Nephron (organoid): ENCODE data around the gene DNAAF5.

Experiments used
- H3K27ac Mint-ChIP-seq, 3 experiments: 2 replicates each; pipeline ENCODE4 v1.8.0; 2020; ENCODE audit warnings: mixed read lengths in 3 of 3, mild to moderate bottlenecking in 2 of 3, moderate library complexity in 1 of 3
- H3K27me3 Mint-ChIP-seq: 2 replicates; pipeline ENCODE4 v1.8.0; 2021; ENCODE audit warnings: low read depth, mild to moderate bottlenecking, moderate library complexity, mixed read lengths
- H3K36me3 Mint-ChIP-seq: 2 replicates; pipeline ENCODE4 v1.8.0; 2020; ENCODE audit warnings: low read depth, mixed read lengths
- H3K4me1 Mint-ChIP-seq: 2 replicates; pipeline ENCODE4 v1.8.0; 2020; ENCODE audit warnings: mixed read lengths
- H3K4me3 Mint-ChIP-seq, 3 experiments: 2 replicates each; pipeline ENCODE4 v1.8.0; 2020; ENCODE audit warnings: mild to moderate bottlenecking in 3 of 3, mixed read lengths in 3 of 3, moderate library complexity in 2 of 3
- H3K9me3 Mint-ChIP-seq: 2 replicates; pipeline ENCODE4 v1.8.0; 2020; ENCODE audit warnings: mixed read lengths
- TF ChIP-seq, protein P1 (sequence below), 3 experiments: fragments of 200-600 bp; sonication (generic); IDR thresholded peaks; one replicate each; pipeline ENCODE4 v1.5.0; 2021; ENCODE audit warnings: antibody characterized with exemption in 3 of 3; ENCODE audit not compliant: unreplicated experiment in 3 of 3

DNAAF5 gene

DNA sequence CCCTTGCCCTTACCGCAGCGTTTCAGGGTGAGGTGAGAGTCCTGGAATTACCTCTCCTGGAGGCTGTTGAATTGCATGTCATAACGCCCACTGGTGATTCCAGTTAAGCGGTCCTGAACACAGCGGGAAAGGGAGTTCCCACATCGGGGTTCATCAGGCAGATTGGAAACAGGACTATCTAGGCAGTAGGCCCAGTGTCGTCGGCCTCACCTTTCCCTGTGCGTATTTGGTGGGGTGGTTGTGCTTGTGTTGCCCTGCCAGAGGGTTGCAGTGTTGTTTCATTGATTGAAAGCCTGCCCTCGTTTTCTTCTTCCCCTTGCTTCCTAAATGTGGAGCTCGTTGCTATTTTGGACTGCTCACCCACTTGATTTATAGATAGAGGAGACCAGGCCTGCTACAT lies 95.2 kb downstream of the DNAAF5 start:
- Mint-ChIP-seq H3K4me1 (peaks cover 58% of the 10 kb centered on the region), H3K4me3 (peak overlapping the region in 1 of 3 experiments; percentile 42), H3K36me3 (peaks cover 29% of the 10 kb centered on the region), H3K27ac (no peak overlapping the region), H3K9me3 (no peaks in the 10 kb centered on the region), H3K27me3 (no peaks in the 10 kb centered on the region)
- TF ChIP-seq, protein P1, sequence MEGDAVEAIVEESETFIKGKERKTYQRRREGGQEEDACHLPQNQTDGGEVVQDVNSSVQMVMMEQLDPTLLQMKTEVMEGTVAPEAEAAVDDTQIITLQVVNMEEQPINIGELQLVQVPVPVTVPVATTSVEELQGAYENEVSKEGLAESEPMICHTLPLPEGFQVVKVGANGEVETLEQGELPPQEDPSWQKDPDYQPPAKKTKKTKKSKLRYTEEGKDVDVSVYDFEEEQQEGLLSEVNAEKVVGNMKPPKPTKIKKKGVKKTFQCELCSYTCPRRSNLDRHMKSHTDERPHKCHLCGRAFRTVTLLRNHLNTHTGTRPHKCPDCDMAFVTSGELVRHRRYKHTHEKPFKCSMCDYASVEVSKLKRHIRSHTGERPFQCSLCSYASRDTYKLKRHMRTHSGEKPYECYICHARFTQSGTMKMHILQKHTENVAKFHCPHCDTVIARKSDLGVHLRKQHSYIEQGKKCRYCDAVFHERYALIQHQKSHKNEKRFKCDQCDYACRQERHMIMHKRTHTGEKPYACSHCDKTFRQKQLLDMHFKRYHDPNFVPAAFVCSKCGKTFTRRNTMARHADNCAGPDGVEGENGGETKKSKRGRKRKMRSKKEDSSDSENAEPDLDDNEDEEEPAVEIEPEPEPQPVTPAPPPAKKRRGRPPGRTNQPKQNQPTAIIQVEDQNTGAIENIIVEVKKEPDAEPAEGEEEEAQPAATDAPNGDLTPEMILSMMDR (IDR thresholded peaks at IDR 0.05; ENCODE audit: unreplicated experiment in 3 of 3), result no peak

DNA sequence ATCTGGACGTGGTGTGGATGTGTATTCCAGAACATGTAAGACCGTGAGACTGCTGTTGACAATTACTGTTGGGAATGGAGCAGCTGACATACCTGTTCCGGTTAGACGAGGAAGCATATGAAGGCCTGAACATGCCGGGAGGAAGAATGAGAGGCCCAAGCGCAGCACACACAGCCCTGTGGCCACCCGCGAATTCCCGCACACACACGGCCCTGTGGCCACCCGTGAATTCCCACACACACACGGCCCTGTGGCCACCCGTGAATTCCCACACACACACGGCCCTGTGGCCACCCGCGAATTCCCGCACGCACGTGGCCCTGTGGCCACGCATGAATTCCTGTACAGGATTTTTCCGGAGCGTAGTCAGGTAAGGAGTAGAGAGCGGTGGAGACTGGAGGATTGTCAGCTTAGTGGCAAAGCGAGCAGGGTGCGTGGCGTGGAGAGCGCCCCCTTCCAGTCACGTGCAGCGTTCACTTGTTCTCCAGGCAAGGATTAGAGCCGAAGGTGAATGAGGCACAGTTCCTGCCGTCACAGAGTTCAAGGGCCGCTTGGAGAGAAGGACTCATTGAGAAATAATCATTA lies 96.3 kb downstream of the DNAAF5 start:
- peak overlapping the region in 1 of 3 experiments; percentile 7 for H3K27ac Mint-ChIP-seq
- peaks cover 52% of the 10 kb centered on the region for H3K4me1 Mint-ChIP-seq
- TF ChIP-seq, protein P1 (IDR thresholded peaks at IDR 0.05; ENCODE audit: unreplicated experiment in 3 of 3), result no peak
- H3K36me3 Mint-ChIP-seq, result peaks cover 32% of the 10 kb centered on the region
- H3K9me3 Mint-ChIP-seq, result no peaks in the 10 kb centered on the region
- H3K4me3 Mint-ChIP-seq, result no peak overlapping the region
- no peaks in the 10 kb centered on the region for H3K27me3 Mint-ChIP-seq

DNA sequence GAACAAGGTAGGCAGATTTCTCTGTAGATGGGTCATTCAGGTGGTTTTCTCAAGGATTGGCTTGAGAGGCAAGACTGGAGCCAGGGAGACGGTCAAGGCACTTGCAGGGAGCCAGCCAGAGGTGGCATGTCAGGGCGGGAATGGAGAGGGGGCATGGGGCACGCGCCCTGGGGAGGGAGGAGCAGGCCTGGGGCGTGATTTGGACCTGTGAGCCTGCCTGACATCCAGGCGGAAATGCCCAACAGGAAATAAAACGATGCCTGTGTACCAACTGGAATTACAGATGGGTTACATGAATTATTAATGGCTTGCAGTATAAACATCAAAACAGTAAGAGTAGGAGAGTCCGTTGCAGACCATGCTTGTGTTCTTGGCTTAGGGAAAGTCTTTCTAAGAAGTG lies 97.2 kb downstream of the DNAAF5 start:
- H3K9me3 Mint-ChIP-seq, result no peaks in the 10 kb centered on the region
- H3K27me3 Mint-ChIP-seq, result no peaks in the 10 kb centered on the region
- H3K27ac Mint-ChIP-seq, result peak overlapping the region; percentile 19 to 35 (median 27)
- TF ChIP-seq, protein P1 (IDR thresholded peaks at IDR 0.05; ENCODE audit: unreplicated experiment in 3 of 3), result no peak
- peaks cover 32% of the 10 kb centered on the region for H3K36me3 Mint-ChIP-seq
- H3K4me3 Mint-ChIP-seq, result no peak overlapping the region
- H3K4me1 Mint-ChIP-seq, result peaks cover 46% of the 10 kb centered on the region

DNA sequence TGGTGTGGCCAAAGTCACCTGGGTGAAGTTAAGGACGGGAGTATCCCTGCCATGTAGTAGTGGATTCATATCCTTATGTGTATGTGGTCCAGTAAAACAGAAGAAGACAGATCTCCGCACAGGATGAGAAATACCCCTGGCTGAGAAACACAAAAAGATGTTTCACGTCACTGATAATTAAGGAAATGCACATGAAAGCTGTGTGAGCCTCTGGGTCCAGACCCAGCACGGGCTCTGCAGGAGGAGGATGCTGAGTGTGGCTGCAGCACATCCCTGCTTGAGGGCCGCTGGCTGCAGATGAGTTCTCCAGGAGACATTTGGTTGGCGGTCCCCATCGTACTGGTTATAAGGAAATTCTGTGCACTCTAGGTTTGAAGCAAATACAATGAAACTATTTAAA lies 97.6 kb downstream of the DNAAF5 start:
- TF ChIP-seq, protein P1 (IDR thresholded peaks at IDR 0.05; ENCODE audit: unreplicated experiment in 3 of 3), result no peak
- peaks cover 47% of the 10 kb centered on the region for H3K4me1 Mint-ChIP-seq
- no peaks in the 10 kb centered on the region for H3K9me3 Mint-ChIP-seq
- H3K27ac Mint-ChIP-seq, result peak overlapping the region; percentile 19 to 35 (median 27)
- H3K27me3 Mint-ChIP-seq, result no peaks in the 10 kb centered on the region
- H3K36me3 Mint-ChIP-seq, result peaks cover 31% of the 10 kb centered on the region
- H3K4me3 Mint-ChIP-seq, result no peak overlapping the region

DNA sequence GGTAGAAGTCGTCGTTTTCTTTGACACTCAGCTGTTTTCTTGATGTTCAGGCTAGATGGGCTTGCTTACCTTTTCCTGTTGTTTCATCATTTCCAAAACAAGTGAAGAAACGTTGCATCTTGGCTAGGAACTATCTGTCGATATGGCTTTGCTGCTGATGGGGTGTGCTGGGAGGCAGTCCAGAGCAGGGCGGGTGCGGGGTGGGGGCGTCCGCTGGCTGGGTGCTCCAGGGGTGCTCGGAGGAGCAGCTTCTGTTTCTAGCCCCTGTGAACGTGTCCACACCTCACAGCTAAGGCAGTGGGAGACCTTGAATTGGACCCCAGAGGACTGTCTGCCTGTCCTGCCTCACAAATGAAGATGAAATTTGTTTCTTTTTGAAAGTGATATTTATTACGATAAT lies 98.2 kb downstream of the DNAAF5 start:
- peaks cover 46% of the 10 kb centered on the region for H3K4me1 Mint-ChIP-seq
- H3K27ac Mint-ChIP-seq, result peak overlapping the region in 1 of 3 experiments; percentile 35
- no peaks in the 10 kb centered on the region for H3K27me3 Mint-ChIP-seq
- no peak overlapping the region for H3K4me3 Mint-ChIP-seq
- TF ChIP-seq, protein P1 (IDR thresholded peaks at IDR 0.05; ENCODE audit: unreplicated experiment in 3 of 3), result no peak
- H3K9me3 Mint-ChIP-seq, result no peaks in the 10 kb centered on the region
- H3K36me3 Mint-ChIP-seq, result peaks cover 28% of the 10 kb centered on the region

DNA sequence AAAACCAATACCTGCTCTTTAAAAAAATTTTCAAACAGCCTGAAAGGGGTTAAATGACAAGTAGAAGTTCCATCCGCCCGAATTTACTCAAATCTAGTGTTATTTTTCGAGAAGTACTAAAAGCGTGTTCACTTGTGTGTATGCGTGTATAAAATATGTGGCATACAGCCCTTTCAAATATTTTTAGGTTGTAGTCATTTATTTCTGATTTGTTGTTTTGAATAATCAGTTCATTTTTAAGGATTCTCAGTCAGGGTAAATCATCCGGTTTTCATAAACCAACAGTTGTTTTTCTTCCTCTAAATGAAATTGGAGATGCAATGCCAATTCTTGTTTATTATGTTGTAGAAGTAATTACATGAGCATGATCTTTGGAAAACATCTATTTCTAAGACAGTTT lies 98.9 kb downstream of the DNAAF5 start:
- TF ChIP-seq, protein P1 (IDR thresholded peaks at IDR 0.05; ENCODE audit: unreplicated experiment in 3 of 3), result no peak
- H3K27me3 Mint-ChIP-seq, result no peaks in the 10 kb centered on the region
- no peaks in the 10 kb centered on the region for H3K9me3 Mint-ChIP-seq
- H3K4me3 Mint-ChIP-seq, result no peak overlapping the region
- peaks cover 50% of the 10 kb centered on the region for H3K4me1 Mint-ChIP-seq
- peak overlapping the region in 1 of 3 experiments; percentile 30 for H3K27ac Mint-ChIP-seq
- H3K36me3 Mint-ChIP-seq, result peaks cover 24% of the 10 kb centered on the region
